GM21528 (cell line): ENCODE measurements around the gene FAM210B.
"Not testable (repeated sequence)": the region's sequence is repeated elsewhere in the genome, so short reads cannot be mapped to it uniquely, and the experiment has no call there.

Experiments
- ATAC-seq: cut with Tn5 transposase; IDR thresholded peaks from one replicate; pipeline ENCODE4 v1.9.1; 2021; ENCODE audit warnings: mild to moderate bottlenecking, moderate library complexity; ENCODE audit not compliant: unreplicated experiment, low FRiP score

FAM210B gene, protein sequence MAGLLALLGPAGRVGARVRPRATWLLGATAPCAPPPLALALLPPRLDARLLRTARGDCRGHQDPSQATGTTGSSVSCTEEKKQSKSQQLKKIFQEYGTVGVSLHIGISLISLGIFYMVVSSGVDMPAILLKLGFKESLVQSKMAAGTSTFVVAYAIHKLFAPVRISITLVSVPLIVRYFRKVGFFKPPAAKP

DNA sequence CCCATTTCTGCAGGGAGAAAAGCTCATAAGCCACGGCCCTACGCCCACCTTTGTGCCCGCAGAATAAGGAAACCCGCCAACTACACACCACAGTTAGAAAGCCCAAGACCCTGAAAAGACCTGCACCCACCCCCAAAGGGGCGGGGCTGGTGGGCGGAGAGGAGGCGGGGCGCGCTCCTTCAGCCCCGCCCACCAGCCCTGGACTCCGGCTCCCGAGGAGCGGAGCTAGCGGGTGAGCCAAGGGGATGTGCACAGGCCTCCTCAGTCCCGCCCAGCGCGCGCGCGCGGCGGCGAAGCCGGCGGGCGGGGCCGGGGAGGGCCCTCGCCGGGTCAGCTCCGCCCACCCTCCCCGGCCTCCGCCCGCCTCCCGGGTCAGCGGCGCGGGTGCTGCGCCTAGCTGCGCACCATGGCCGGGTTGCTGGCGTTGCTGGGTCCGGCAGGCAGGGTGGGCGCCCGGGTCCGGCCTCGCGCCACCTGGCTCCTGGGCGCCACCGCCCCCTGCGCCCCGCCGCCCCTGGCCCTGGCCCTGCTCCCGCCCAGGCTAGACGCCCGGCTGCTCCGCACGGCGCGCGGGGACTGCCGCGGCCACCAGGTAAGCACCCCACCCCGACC, at the start of gene FAM210B:
Gene FAM210B (plus strand): TSS at position 375 of the 612 bp plus-strand sequence. CDS start 32 bp downstream, at position 407.
- peak; percentile 97 for ATAC-seq

DNA sequence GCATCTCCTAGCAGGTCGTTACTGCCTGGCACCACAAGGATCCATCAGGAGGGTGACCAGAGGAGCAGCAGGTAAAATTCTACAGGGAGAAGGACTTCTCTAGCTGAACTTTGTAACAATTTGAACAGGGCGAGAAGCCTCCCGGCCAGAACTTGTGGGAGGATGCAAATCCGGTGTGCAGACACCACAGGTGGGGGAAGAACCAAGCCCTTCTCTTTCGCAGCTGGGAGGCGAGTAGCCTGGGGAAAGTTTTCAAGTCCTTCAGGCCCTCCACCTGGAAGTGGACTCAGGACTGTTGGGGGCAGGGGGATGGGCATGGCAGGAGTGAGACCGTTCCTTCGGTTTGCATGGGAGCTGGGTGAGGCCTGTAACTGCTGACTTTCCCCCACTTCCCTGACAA, 42.7 kb upstream of the FAM210B start:
- ATAC-seq: no peak

DNA sequence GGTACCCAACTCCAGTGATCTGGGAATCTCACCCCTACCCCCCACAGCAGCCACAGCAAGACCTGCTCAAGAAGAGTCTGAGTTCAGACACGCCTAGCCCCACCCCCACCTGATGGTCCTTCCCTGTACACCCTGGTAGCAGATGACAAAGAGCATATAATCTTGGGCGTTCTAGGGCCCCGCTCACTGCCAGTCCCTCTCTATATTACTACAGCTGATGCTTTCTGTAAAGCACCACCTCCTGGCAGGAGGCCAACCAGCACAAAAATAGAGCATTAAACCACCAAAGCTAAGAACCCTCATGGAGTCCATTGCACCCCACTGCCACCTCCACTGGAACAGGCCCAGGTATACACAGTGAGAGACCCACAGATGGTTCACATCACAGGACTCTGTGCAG, 42.3 kb upstream of the FAM210B start:
- ATAC-seq: no peak

DNA sequence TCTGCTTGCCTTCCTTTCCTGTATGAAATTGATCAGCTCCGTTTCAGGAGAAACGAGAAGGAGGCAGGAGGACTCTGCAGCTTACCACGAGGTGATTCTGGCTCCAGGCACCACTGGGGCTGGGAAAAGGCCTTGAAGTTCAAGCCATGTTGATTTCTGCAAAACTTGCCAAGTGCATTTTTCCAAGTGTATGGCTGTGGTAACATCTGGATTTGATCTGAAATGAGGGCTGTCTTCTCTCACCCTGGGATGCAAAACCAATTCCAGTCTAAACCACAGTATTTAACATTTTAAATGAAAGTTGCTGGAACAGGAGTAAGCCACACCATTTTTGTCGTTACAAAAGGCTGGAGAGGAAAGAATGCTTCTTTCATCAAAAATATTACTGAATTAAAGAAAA, 36.1 kb upstream of the FAM210B start:
- no peak for ATAC-seq

DNA sequence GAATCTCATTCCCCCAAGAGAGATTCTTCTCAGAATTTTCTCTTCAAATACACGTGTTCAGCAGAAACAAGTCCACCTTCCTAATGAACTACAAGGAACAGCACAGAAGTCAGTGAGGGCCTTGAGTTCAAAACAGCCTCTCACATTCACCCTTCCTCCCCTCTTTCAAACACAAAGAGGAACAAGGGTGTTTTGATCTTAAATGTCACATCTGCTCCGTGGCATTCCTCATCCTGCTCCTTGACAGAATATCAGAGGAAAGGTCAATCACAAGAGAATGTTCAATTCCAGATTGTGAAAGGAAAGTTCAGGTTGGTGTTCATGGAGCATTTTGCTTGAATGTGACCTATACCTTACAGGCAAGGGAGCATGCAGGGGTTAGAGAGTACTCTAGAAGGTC, 35.6 kb upstream of the FAM210B start:
- ATAC-seq: no peak

DNA sequence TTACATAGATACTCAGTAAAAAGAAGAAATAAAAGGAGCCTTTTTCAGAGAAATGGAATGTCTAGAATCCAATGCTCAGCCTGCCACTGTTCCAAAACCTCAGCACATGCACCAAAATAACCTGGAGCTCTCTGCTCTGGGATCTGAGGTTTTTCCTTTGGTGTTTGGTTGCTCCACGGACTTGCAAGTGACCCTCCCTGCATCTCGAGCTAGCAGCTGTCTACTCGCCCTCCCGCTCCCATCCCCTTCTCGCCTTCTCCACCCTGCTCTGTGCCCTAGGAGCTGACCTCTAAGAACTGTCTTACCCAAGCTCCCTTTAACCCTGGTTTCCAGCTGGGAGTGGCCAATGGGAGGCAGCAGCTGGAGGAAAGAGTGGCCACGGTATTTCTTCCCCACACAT, 35.1 kb upstream of the FAM210B start:
- no peak for ATAC-seq

DNA sequence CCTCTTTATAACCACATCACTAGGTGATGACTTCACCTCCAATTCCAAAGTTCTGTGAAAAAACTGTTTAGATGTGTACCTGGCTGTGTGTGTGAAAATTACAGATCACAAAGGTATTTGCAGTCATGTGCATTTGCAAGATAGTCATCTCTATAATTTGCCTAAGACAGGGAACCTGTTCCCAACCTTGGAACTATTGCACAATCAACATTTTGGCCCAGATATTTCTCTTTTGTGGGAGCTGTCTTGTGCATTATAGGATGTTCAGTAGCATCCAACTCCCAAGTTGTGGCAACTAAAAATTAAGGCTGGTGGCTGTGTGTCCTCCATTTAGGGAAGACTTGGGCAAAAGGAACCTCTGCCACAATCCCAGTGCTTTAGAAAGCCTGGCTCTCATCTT, 34.0 kb upstream of the FAM210B start:
- ATAC-seq: no peak

DNA sequence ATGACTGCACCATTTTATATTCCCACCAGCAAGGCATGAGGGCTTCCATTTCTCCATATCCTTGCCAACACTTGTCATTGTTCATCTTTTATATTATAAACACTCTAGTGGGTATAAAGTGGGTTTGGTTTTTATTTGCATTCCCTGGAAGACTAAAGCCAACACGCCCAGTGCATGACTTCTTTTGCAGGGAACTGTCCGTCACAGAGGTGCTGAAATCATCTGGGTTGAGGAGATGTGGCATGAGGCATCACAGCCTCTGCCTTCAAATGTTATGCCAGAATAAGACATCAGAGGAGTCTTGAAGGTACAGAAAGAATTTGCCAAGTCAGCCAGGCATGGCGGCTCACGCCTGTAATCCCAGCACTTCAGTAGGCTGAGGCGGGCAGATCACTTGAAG, 29.9 kb upstream of the FAM210B start:
- no peak for ATAC-seq

DNA sequence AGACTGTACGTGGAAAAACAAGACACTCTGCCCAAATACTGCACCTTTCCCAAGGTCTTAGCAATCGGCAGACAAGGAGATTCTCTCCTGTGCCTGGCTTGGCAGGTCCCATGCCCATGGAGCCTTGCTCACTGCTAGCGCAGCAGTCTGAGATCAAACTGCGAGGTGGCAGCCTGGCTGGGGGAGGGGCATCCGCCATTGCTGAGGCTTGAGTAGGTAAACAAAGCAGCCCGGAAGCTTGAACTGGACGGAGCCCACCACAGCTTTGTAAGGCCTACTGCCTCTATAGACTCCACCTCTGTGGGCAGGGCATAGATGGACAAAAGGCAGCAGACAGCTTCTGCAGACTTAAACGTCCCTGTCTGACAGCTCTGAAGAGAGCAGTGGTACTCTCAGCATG, 22.1 kb upstream of the FAM210B start:
- not testable (repeated sequence) for ATAC-seq

DNA sequence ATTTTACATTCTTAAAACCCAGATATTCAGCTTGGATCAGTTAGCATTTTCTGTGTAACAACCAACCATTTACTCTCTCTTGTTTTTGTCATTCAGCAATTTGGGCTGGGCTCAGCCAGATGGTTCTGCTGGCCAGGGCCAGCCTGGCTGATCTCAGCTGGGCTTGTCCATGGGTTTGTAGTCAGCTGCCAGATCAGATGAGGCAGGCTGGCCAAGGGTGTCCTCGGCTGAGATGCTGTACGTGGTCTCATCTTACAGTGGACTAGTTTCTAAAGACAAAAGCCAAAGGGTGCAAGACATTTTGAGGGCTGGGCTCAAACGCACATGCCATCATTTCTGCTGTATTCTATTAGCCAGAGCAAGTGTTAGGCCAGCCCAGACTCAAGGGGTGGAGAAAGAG, 16.0 kb upstream of the FAM210B start:
- no peak for ATAC-seq

DNA sequence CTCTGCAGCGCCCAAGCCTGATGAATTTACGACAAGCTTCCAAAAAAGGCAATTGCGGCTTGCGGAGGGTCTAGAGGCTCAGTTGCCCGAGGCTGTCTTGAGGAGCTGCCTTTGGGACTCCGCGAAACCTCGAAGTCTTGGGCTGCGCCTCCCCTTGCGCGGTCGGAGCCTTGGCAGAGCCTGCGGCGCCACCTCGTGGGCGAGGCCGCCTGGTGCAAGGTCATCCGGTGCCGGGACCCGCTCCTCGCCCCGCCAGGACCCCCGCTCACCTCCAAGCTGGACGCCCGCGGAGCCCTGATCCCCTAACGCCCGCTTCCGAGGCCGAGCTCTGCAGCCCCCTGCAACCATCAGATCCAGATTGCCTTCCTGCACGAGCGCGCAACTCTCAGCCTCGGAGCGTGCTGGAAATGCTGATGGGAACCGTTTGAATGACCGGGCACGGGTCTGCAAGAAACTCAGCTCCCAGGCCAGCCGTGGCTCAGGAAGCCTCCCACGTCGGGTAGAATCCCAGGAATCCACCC, 14.9 kb upstream of the FAM210B start:
- no peak for ATAC-seq

DNA sequence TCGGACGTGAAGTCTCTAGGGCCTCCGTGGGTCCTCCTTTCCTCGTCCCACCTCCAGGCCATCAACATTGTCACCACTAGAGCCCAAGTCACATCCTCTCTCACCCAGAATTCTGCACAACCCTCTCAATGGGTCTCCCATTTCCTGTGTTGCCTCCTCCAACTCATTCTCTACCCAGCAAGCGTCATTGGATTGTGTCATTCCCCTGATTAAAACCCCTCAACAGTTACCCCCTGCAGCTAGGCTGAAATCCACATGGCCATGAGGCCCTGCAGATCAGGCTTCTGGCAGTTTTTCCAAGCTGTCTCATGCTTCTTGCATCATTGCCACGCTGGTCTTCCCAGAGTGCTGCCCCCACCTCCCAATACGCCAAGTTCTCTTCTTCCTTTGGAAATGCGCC, 12.9 kb upstream of the FAM210B start:
- ATAC-seq: no peak

DNA sequence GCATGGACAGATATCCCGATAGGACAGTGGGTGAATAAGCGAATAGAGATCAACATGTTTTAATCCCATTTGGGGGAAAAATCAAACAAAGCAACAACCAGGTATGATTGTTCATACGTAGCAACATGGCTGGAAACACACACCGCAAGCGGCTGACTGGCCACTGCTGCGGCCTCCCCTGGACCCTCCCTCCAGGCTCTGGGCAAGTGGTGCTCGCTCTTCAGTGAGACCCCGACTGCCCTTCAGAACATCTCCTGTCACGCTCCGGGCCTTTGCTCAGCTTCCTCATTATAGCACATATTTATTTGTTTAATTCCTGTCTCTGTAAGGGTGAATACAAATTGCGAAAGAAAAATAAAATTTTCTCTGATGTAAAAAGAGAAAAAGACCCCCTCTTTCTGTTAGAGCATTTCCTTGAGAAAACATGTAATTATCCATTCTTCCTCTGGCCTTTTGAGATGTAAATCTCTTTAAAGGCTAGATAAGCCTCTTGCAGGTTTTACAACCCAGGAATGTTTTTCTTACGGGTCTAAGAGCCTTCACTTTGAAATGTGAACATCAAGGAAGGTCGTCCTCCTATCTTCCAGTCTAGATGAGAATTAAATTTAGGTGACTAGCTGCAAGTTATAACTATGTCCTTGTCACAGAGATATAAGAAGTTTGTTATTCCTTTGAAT, 11.0 kb upstream of the FAM210B start:
- no peak for ATAC-seq

DNA sequence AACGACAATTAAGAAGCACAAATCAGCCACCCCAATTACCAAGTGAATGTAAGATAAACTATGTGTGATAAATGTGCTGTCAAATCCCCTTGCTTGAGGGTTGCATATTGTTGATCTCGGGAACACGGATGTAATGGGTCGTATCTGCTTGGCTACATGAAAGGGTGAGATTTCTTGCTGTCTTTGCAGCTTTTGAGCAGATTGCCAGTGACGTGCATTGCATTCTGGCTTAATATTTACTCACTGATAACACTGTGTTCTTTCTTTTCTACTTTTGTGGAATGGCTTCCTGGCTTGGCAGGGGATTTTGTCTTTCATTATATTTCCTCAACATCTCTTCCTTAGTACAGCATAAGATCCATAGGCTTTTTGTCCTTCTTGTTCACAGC, 10.5 kb upstream of the FAM210B start:
- ATAC-seq: no peak

DNA sequence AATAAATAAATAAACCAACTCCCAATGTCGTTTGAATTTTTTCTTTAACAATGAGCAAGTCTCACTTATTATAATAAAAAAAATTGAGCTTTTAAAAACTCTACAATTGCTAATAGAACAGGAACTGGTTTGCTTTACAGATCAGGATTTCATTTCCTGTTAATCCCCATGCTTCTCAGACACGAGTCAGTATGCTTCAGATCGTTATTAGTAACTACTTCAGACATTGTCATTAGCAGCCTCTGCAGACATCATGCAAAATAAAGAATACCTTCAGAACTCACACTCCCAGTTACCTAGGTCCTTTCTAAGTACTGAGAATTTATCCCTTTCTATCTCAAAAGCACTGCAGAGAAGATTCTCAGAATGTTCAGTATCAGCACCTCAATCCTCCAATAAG, 10.0 kb upstream of the FAM210B start:
- no peak for ATAC-seq

DNA sequence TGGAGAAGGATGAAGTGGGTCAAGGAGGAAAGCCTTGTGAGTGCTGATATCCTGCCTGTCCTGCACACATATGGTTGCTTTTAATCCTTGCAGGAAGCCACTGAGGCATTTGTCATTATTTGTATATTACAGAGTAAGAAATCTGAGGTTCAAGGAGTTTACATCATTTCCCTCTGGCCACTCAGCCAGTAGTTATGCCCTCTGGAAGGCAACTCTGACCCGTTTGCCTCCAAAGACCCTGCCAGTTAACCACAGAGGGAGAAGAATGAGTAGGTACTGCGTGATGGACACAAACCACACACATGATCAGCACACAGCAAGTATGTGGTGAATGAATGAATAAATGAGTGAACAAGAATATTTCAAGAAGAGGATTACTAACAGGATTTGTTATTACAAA, 7.9 kb upstream of the FAM210B start:
- ATAC-seq: no peak

DNA sequence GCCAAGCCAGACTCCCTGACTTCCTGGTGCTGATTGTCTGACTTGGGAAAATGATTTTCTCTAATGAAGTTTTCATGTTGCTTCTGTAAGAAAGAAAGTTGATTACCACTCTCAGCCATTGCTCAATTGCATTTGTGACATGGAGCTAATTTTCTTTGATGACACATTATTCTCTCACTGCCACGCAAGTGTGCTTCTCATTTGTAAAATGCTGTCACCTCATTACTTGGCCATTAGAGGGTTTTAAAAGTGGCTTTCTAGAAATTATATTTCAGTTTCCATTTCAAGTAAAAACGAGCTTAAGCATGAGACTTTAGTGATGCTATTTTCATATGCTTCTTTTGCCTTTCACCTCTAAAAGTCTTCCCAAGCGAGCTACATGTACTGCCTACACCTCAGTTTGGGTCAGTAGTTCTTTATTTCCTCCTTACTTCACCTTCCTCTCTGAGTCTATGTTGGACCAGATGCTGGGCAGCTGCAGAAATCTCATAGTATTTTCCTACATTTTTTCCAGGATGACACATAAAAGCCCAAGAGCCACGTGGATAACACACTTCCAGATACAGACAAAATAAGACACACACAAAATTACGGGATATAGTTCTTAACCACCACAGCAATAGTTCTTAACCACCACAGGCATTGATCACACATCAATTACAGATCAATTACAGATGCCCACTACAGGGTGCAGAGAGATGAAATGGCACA, 6.3 kb upstream of the FAM210B start:
- ATAC-seq: no peak

DNA sequence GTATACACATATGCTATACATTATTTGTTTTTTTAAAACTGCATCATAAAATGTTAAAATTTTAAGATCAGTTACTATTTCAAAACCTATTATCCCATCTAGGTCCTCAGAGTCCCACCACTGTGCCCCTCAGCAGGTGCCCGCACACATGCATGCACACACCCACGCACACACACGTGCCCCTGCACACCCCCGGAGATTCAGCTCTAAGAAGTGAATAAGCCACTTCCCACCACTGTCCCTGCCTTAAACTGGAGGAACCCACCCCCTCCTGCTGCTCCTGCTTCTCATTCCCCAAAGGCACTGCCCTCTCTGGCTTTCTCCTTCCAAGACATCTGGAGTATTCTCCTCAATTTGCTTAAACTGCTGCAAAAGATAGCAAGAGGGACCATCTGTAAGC, 5.4 kb upstream of the FAM210B start:
- no peak for ATAC-seq

DNA sequence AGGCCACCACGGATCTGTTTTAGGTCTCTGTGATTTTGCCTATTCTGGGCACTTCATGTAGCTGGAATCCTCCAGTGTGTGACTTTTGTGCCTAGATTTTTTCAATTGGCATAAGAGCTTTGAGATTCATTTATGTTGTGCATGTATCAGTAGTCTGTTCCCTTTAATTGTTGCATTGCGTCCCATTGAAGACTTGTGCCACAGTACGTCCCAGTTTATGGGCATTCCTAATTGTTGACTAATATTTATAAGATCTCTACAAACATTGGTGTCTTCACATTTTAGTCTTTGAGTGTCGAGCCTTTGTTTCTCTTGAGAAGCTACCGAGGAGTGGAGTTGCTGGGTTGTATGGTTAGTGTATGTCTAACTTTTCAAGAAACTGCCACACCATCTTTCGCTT, 704 bp upstream of the FAM210B start:
- ATAC-seq: no peak

DNA sequence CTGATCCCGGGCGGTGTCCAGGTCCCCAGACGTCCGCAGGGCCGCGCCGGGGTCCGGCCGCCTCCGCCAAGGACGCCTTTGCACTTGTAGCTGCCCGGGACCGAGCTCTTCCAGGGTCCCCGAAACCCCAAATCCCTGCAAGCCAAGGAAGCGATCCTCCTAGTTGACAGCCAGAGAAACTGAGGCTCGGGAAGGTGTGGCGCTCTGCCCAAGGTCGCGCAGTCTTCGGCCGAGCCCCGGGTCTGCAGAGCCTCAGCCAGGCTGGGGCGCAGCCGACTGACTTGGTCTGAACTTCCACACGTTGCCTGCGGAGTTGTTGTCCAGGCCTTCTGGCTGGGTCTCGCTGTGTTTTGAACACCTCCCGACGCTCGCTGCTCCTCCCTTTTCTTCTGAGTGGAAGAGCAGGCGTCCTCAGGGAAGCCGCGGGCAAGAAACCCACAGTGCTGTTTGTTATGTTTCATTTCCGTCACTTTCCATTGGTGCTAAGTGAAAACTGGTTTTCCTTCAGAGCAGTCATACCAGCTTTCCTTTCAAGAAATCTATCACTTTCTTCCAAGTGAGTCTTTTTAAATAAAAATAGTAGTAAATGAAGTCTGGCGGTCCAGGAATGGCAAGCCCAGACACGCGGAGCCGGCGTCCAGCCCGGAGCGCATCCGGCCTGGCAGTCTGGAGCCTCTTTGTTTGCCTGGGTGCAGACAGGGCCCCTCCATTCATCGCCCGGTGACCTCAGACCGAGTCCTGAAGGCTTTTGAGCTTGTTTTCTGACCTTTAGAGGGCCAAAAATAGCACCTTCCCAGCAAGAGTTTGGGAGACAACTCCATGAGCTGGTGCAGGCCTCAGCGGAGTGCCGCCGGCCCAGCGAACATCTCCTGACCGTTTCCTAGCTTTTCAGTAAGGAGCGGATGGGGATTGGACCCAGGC, 698 bp downstream of the FAM210B start:
- ATAC-seq: peak; percentile 34
